ENCODE measurements around the gene GLDN. TPM values are rescaled to one million over a fixed set of nuclear protein-coding genes. Genes with fewer than 3 reads are reported as not detected.

Gene GLDN
- total and polyA plus RNA-seq, 10 of the 15 experiments (the other 5 are each of a cell fraction or from before 2014, with no cell fraction given): 0.13 TPM; not detected in 9

DNA sequence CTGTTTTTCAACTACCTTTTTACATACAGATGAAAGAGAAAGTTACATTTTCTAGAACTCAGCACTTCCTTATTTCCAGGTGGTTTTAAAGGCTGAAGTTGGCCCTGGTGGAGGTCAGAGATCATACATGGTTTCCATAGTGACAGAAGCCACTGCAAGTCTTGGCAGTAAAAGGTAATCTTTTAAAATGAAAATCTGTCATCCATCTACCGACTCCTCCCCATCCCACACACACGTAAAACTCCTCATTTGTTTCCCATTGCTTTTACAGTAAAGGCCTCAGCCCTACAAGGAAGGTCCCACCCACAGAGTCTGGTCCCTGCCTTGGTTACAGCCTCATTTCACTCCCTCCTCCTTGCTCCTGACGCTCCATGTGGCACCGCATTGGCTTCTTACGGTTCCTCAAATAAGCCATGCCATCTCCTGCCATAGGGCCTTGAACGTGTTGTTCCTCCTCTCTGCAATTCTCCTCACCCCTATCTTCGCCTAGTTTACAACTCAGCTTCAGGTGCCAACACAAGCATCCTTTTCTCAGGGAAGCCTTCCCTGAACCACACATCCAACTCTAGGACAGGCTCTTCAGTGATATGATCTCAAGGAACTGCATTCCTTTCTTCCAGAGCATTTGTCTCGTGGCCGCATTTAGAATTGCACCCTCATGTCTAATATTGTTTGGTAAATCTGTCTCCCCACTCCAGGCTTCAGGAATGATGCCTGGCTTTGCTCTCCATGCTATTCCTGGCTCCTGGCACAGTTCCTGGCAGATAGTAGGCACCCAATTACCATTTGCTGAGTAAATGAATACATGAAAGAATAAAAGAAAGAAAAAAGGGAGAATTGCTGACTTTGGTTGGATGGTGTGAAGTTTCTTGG, 5.7 kb upstream of the GLDN start:
- DNase-seq (ENCODE audit: low read depth, low spot score): peak; percentile 21
- Histone ChIP-seq H3K36me3 (ENCODE audit: control insufficient read depth in 2 of 2, insufficient read depth in 2 of 2, low read length in 1 of 2) (no peaks in the 10 kb centered on the region), H3K4me3 (no peak overlapping the region), H3K27me3 (replicated peaks in 1 of 2; ENCODE audit: control insufficient read depth in 2 of 2, insufficient read depth in 2 of 2, low read length in 1 of 2) (peaks cover 0 to 6% of the 10 kb centered on the region in 2 experiments; a peak in 2 of 4 replicates), H3K4me2 (ENCODE audit: control insufficient read depth, insufficient read depth) (peak overlapping the region; percentile 31), H2AFZ (ENCODE audit: control insufficient read depth, low read depth, low read length) (no peak overlapping the region), H3K9me3 (replicated peaks; ENCODE audit: control insufficient read depth, insufficient read depth, low read length) (no peaks in the 10 kb centered on the region; the same call in 2 of the 3 replicates), H3K27ac (ENCODE audit: control insufficient read depth, insufficient read depth) (no peak overlapping the region), H3K9ac (ENCODE audit: control insufficient read depth, insufficient read depth, low read length) (no peak overlapping the region), H4K20me1 (ENCODE audit: control insufficient read depth, insufficient read depth) (no peaks in the 10 kb centered on the region), H3K79me2 (ENCODE audit: control insufficient read depth, insufficient read depth, low read length) (no peaks in the 10 kb centered on the region), H3K4me1 (ENCODE audit: control insufficient read depth, insufficient read depth, low read length) (peaks cover 21% of the 10 kb centered on the region)
- POLR2A ChIA-PET: interaction anchor here (0.6 kb wide), 1 partner anchor 341 kb away, joined by 3 read pairs; no protein-coding TSS in a partner anchor
- peak; percentile 83 for FAIRE-seq
- BruUV-seq (replicated peaks): no TSS peak
- ATAC-seq: peak; percentile 57
- intact Hi-C loops (cut with micrococcal nuclease; ENCODE audit: unreplicated experiment) (no loop called here), in situ Hi-C loops (cut with MboI) (no loop called here)
- CTCF ChIA-PET: no interaction called here
- WGBS (ENCODE audit: insufficient coverage, insufficient replicate concordance, low lambda C conversion rate, missing lambda C conversion rate): 65% methylated on average over 9 of the region's 9 CpGs
- RAD21 ChIA-PET (ENCODE audit: unreplicated experiment): no interaction called here
- SMC1A ChIA-PET (ENCODE audit: uncharacterized antibody, unreplicated experiment): no interaction called here
- TF ChIP-seq ZNF384 (IDR thresholded peaks at IDR 0.05; ENCODE audit: borderline replicate concordance, low read depth, low read length): no peak
- no peak for TF ChIP-seq RB1 (IDR thresholded peaks at IDR 0.05; ENCODE audit: borderline replicate concordance)
- 0 out of 2 replicates have a peak, but pooled peaks have one; percentile 46 for TF ChIP-seq MEF2A (IDR thresholded peaks at IDR 0.05; ENCODE audit: insufficient read depth, low read depth, low read length)
- TF ChIP-seq POLR2AphosphoS2 (IDR thresholded peaks at IDR 0.05; ENCODE audit: low read depth, low read length): no peak
- peak; percentile 37; the same call in 1 of the 2 replicates for TF ChIP-seq RUNX3 (IDR thresholded peaks at IDR 0.05; ENCODE audit: low read length)
- peak; percentile 87 for TF ChIP-seq NR2F1 (conservative IDR thresholded peaks at IDR 0.05)
- TF ChIP-seq, protein P1, sequence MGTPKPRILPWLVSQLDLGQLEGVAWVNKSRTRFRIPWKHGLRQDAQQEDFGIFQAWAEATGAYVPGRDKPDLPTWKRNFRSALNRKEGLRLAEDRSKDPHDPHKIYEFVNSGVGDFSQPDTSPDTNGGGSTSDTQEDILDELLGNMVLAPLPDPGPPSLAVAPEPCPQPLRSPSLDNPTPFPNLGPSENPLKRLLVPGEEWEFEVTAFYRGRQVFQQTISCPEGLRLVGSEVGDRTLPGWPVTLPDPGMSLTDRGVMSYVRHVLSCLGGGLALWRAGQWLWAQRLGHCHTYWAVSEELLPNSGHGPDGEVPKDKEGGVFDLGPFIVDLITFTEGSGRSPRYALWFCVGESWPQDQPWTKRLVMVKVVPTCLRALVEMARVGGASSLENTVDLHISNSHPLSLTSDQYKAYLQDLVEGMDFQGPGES (IDR thresholded peaks at IDR 0.05): no peak
- no peak for TF ChIP-seq ESRRA (IDR thresholded peaks at IDR 0.05; ENCODE audit: low read length)
- no peak for TF ChIP-seq ZNF274 (IDR thresholded peaks at IDR 0.05; ENCODE audit: insufficient read depth, insufficient read length)
- no peak for TF ChIP-seq POU2F2 (IDR thresholded peaks at IDR 0.05; ENCODE audit: borderline replicate concordance, low read depth, low read length)
- 0 out of 2 replicates have a peak, but pooled peaks have one; percentile 23 for TF ChIP-seq TCF7 (IDR thresholded peaks at IDR 0.05; ENCODE audit: borderline replicate concordance)
- no peak for TF ChIP-seq TARDBP (IDR thresholded peaks at IDR 0.05; ENCODE audit: borderline replicate concordance)
- no peak for TF ChIP-seq HDAC6 (IDR thresholded peaks at IDR 0.05; ENCODE audit: unreplicated experiment)
- TF ChIP-seq IRF4 (IDR thresholded peaks at IDR 0.05; ENCODE audit: low read depth, low read length): no peak
- no peak for TF ChIP-seq STAT3 (IDR thresholded peaks at IDR 0.05; ENCODE audit: low read depth, low read length)
- TF ChIP-seq, protein P2, sequence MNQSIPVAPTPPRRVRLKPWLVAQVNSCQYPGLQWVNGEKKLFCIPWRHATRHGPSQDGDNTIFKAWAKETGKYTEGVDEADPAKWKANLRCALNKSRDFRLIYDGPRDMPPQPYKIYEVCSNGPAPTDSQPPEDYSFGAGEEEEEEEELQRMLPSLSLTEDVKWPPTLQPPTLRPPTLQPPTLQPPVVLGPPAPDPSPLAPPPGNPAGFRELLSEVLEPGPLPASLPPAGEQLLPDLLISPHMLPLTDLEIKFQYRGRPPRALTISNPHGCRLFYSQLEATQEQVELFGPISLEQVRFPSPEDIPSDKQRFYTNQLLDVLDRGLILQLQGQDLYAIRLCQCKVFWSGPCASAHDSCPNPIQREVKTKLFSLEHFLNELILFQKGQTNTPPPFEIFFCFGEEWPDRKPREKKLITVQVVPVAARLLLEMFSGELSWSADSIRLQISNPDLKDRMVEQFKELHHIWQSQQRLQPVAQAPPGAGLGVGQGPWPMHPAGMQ (IDR thresholded peaks at IDR 0.05; ENCODE audit: borderline replicate concordance): no peak
- no peak for TF ChIP-seq TCF3 (IDR thresholded peaks at IDR 0.05; ENCODE audit: borderline replicate concordance, insufficient read depth, low read depth, low read length)
- TF ChIP-seq, protein P3, sequence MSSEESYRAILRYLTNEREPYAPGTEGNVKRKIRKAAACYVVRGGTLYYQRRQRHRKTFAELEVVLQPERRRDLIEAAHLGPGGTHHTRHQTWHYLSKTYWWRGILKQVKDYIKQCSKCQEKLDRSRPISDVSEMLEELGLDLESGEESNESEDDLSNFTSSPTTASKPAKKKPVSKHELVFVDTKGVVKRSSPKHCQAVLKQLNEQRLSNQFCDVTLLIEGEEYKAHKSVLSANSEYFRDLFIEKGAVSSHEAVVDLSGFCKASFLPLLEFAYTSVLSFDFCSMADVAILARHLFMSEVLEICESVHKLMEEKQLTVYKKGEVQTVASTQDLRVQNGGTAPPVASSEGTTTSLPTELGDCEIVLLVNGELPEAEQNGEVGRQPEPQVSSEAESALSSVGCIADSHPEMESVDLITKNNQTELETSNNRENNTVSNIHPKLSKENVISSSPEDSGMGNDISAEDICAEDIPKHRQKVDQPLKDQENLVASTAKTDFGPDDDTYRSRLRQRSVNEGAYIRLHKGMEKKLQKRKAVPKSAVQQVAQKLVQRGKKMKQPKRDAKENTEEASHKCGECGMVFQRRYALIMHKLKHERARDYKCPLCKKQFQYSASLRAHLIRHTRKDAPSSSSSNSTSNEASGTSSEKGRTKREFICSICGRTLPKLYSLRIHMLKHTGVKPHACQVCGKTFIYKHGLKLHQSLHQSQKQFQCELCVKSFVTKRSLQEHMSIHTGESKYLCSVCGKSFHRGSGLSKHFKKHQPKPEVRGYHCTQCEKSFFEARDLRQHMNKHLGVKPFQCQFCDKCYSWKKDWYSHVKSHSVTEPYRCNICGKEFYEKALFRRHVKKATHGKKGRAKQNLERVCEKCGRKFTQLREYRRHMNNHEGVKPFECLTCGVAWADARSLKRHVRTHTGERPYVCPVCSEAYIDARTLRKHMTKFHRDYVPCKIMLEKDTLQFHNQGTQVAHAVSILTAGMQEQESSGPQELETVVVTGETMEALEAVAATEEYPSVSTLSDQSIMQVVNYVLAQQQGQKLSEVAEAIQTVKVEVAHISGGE (CRISPR knock-in tag; IDR thresholded peaks at IDR 0.05): no peak
- TF ChIP-seq SPI1 (IDR thresholded peaks at IDR 0.05; ENCODE audit: borderline replicate concordance, insufficient read depth, low read depth, low read length): peak; percentile 91
